Measurements from ENCODE around the gene PIM2. TPM values are rescaled to one million over a fixed set of nuclear protein-coding genes. Genes with fewer than 3 reads are reported as not detected.

PIM2 gene
- total and polyA plus RNA-seq, 9 of the 15 experiments (the other 6 are each of a cell fraction or from before 2014, with no cell fraction given): 67.6 to 191 (median 108) TPM

DNA sequence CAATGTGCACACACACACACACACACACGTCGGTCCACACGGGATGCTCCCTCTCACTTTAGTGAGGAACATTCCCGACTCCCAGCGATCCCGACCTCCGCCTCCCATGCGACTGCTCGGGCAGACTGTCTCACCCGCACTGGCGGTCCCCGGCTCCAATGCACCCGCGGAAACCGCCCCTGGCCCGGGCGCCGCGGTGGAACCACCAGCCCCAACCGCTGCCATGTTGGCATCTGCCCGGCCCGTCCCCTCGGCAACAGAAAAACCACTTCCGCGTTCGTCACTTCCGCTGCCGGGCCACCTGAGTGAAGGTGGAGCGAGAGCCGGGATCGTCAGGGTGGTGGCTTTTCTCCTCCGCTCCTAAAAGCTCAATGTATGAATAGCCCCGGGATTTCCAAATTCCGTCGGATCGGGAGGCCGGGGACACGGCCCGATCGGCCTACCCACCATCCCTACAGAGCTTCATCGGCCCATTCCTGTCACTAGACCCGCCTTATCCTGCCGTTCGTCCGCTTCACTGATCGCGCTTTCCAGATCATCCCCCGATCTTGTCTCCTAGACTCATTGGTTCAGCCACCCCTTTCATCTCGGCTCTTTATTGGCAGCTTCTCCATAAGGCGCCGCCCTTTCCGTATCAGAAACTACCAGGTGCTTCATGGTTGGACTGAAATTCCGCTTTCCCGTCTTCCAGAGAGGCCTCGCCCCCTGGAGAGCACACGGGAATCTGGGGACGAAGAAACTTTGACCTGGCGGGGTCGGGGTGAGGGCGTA is 7.2 kb downstream of the PIM2 start, which contains the start of gene SLC35A2 (continued):
- TF ChIP-seq EZH2 (IDR thresholded peaks at IDR 0.05; ENCODE audit: borderline replicate concordance, low read depth, low read length) (no peak), HLTF (IDR thresholded peaks at IDR 0.05) (no peak), ZNF253 (CRISPR knock-in tag; conservative IDR thresholded peaks at IDR 0.05) (peak; percentile 77; the same call in 1 of the 2 replicates), ZSCAN32 (CRISPR knock-in tag; IDR thresholded peaks at IDR 0.05) (peak; percentile 39; the same call in 1 of the 2 replicates), ZNF431 (CRISPR knock-in tag; IDR thresholded peaks at IDR 0.05) (no peak; the same call in 1 of the 2 replicates), ELF4 (CRISPR knock-in tag; IDR thresholded peaks at IDR 0.05) (peak; percentile 63; the same call in 1 of the 2 replicates), MYC (IDR thresholded peaks at IDR 0.05; ENCODE audit: low read depth, low read length) (no peak), MYC (CRISPR knock-in tag; IDR thresholded peaks at IDR 0.05; ENCODE audit: borderline replicate concordance, low read depth) (peak; percentile 87; the same call in 1 of the 2 replicates), ZNF57 (CRISPR knock-in tag; IDR thresholded peaks at IDR 0.05) (peak; percentile 78; the same call in 1 of the 2 replicates), CBX1 (IDR thresholded peaks at IDR 0.05; ENCODE audit: low read depth) (peak; percentile 80; the same call in 1 of the 2 replicates), PRPF4 (IDR thresholded peaks at IDR 0.05; ENCODE audit: insufficient read depth, low read depth, low read length, poor library complexity, severe bottlenecking) (no peak), CC2D1A (IDR thresholded peaks at IDR 0.05) (no peak), SAP30 (IDR thresholded peaks at IDR 0.05; ENCODE audit: borderline replicate concordance, insufficient read depth, low read depth, low read length, poor library complexity, severe bottlenecking) (peak; percentile 92), SMAD1 (IDR thresholded peaks at IDR 0.05; ENCODE audit: low read depth, low read length, partially characterized antibody) (no peak)
- TF ChIP-seq, protein P1, sequence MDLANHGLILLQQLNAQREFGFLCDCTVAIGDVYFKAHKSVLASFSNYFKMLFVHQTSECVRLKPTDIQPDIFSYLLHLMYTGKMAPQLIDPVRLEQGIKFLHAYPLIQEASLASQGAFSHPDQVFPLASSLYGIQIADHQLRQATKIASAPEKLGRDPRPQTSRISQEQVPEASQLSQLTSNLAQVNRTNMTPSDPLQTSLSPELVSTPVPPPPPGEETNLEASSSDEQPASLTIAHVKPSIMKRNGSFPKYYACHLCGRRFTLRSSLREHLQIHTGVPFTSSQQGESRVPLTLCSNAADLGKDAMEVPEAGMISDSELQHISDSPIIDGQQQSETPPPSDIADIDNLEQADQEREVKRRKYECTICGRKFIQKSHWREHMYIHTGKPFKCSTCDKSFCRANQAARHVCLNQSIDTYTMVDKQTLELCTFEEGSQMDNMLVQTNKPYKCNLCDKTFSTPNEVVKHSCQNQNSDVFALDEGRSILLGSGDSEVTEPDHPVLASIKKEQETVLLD (IDR thresholded peaks at IDR 0.05): peak; percentile 4; the same call in 1 of the 2 replicates
- TF ChIP-seq, protein P2, sequence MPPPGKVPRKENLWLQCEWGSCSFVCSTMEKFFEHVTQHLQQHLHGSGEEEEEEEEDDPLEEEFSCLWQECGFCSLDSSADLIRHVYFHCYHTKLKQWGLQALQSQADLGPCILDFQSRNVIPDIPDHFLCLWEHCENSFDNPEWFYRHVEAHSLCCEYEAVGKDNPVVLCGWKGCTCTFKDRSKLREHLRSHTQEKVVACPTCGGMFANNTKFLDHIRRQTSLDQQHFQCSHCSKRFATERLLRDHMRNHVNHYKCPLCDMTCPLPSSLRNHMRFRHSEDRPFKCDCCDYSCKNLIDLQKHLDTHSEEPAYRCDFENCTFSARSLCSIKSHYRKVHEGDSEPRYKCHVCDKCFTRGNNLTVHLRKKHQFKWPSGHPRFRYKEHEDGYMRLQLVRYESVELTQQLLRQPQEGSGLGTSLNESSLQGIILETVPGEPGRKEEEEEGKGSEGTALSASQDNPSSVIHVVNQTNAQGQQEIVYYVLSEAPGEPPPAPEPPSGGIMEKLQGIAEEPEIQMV (tag; conservative IDR thresholded peaks at IDR 0.05; ENCODE audit: low read depth): no peak
- TF ChIP-seq, protein P3, sequence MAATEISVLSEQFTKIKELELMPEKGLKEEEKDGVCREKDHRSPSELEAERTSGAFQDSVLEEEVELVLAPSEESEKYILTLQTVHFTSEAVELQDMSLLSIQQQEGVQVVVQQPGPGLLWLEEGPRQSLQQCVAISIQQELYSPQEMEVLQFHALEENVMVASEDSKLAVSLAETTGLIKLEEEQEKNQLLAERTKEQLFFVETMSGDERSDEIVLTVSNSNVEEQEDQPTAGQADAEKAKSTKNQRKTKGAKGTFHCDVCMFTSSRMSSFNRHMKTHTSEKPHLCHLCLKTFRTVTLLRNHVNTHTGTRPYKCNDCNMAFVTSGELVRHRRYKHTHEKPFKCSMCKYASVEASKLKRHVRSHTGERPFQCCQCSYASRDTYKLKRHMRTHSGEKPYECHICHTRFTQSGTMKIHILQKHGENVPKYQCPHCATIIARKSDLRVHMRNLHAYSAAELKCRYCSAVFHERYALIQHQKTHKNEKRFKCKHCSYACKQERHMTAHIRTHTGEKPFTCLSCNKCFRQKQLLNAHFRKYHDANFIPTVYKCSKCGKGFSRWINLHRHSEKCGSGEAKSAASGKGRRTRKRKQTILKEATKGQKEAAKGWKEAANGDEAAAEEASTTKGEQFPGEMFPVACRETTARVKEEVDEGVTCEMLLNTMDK (IDR thresholded peaks at IDR 0.05; ENCODE audit: borderline replicate concordance, insufficient read depth, low read depth, low read length, poor library complexity, severe bottlenecking): no peak
- TF ChIP-seq, protein P4, sequence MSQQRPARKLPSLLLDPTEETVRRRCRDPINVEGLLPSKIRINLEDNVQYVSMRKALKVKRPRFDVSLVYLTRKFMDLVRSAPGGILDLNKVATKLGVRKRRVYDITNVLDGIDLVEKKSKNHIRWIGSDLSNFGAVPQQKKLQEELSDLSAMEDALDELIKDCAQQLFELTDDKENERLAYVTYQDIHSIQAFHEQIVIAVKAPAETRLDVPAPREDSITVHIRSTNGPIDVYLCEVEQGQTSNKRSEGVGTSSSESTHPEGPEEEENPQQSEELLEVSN (IDR thresholded peaks at IDR 0.05; ENCODE audit: borderline replicate concordance in 1 of 2, extremely low read depth in 1 of 2, insufficient read depth in 1 of 2, insufficient read length in 1 of 2, low read depth in 1 of 2, low read length in 1 of 2, poor library complexity in 1 of 2, severe bottlenecking in 1 of 2): peak in 1 of 2 experiments; percentile 13
- TF ChIP-seq, protein P5, sequence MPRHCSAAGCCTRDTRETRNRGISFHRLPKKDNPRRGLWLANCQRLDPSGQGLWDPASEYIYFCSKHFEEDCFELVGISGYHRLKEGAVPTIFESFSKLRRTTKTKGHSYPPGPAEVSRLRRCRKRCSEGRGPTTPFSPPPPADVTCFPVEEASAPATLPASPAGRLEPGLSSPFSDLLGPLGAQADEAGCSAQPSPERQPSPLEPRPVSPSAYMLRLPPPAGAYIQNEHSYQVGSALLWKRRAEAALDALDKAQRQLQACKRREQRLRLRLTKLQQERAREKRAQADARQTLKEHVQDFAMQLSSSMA (CRISPR knock-in tag; IDR thresholded peaks at IDR 0.05): peak; percentile 92

All from K562 (cell line).